Mesothelial cell of epicardium (in vitro differentiated cells): ENCODE data around the gene BCLAF3. TPM values are rescaled to one million over a fixed set of nuclear protein-coding genes. Genes with fewer than 3 reads are reported as not detected.

ENCODE experiments used
- DNase-seq, 2 experiments: peaks; one replicate each; pipeline ENCODE4 v3.0.0; 2021; ENCODE audit warnings: low spot score in 2 of 2; ENCODE audit not compliant: unreplicated experiment in 2 of 2
- H3K27ac Mint-ChIP-seq: 2 replicates; pipeline ENCODE4 v1.8.0; 2021; ENCODE audit warnings: mixed read lengths
- H3K27me3 Mint-ChIP-seq: 2 replicates; pipeline ENCODE4 v1.8.0; 2021; ENCODE audit warnings: low read depth, mixed read lengths
- H3K36me3 Mint-ChIP-seq: 2 replicates; pipeline ENCODE4 v1.8.0; 2021; ENCODE audit warnings: mixed read lengths
- H3K4me1 Mint-ChIP-seq: 2 replicates; pipeline ENCODE4 v1.8.0; 2021; ENCODE audit warnings: mixed read lengths
- H3K4me3 Mint-ChIP-seq: 2 replicates; pipeline ENCODE4 v1.8.0; 2021; ENCODE audit warnings: mild to moderate bottlenecking, moderate library complexity, mixed read lengths
- H3K9me3 Mint-ChIP-seq: 2 replicates; pipeline ENCODE4 v1.8.0; 2021; ENCODE audit warnings: mixed read lengths
- CTCF ChIP-seq: fragments of 200-600 bp; sonication (generic); IDR thresholded peaks from one replicate; pipeline ENCODE4 v1.5.0; 2021; ENCODE audit warnings: antibody characterized with exemption; ENCODE audit not compliant: unreplicated experiment
- total RNA-seq: library from RNA; stranded (reverse); gene quantifications from 3 replicates; pipeline ENCODE4 v1.2.1, GENCODE V29; 2021

Gene BCLAF3
- total RNA-seq, 1 donor from 2014 or later, result 16.9 TPM

GRCh38 chrX:20015422-20015821, 24.6 kb upstream of the BCLAF3 start:
- TF ChIP-seq CTCF, result no peak
- H3K36me3 Mint-ChIP-seq, result peaks cover 1% of the 10 kb centered on the region
- no peak overlapping the region for H3K27ac Mint-ChIP-seq
- H3K27me3 Mint-ChIP-seq, result no peaks in the 10 kb centered on the region
- H3K9me3 Mint-ChIP-seq, result peaks cover 51% of the 10 kb centered on the region
- H3K4me3 Mint-ChIP-seq, result no peak overlapping the region
- no peak for DNase-seq
- H3K4me1 Mint-ChIP-seq, result no peaks in the 10 kb centered on the region

GRCh38 chrX:20011608-20012007, 20.7 kb upstream of the BCLAF3 start:
- no peak overlapping the region for H3K27ac Mint-ChIP-seq

GRCh38 chrX:20007962-20008622, 17.2 kb upstream of the BCLAF3 start:
- no peak overlapping the region for H3K4me3 Mint-ChIP-seq
- DNase-seq, result no peak
- H3K27ac Mint-ChIP-seq, result no peak overlapping the region
- peaks cover 23% of the 10 kb centered on the region for H3K9me3 Mint-ChIP-seq
- TF ChIP-seq CTCF, result no peak
- peaks cover 2% of the 10 kb centered on the region for H3K36me3 Mint-ChIP-seq
- H3K27me3 Mint-ChIP-seq, result no peaks in the 10 kb centered on the region
- H3K4me1 Mint-ChIP-seq, result no peaks in the 10 kb centered on the region

More at GRCh38 chrX:20011608-20012007, 20.7 kb upstream of the BCLAF3 start:
- TF ChIP-seq CTCF, result no peak
- Mint-ChIP-seq H3K36me3 (peaks cover 1% of the 10 kb centered on the region), H3K4me1 (no peaks in the 10 kb centered on the region), H3K9me3 (peaks cover 53% of the 10 kb centered on the region), H3K27me3 (no peaks in the 10 kb centered on the region), H3K4me3 (no peak overlapping the region)
- no peak for DNase-seq

- H3K27me3 Mint-ChIP-seq, result no peaks in the 10 kb centered on the region
- H3K27ac Mint-ChIP-seq, result no peak overlapping the region
- no peaks in the 10 kb centered on the region for H3K4me1 Mint-ChIP-seq
- peaks cover 2% of the 10 kb centered on the region for H3K36me3 Mint-ChIP-seq
- TF ChIP-seq CTCF, result no peak
- peaks cover 17% of the 10 kb centered on the region for H3K9me3 Mint-ChIP-seq
- no peak for DNase-seq
- H3K4me3 Mint-ChIP-seq, result no peak overlapping the region
Observed at GRCh38 chrX:20005883-20006282, 15.0 kb upstream of the BCLAF3 start.

- TF ChIP-seq CTCF, result no peak
- peaks cover 2% of the 10 kb centered on the region for H3K36me3 Mint-ChIP-seq
- no peaks in the 10 kb centered on the region for H3K4me1 Mint-ChIP-seq
- no peak for DNase-seq
- H3K27me3 Mint-ChIP-seq, result no peaks in the 10 kb centered on the region
- no peak overlapping the region for H3K27ac Mint-ChIP-seq
- no peak overlapping the region for H3K4me3 Mint-ChIP-seq
- peaks cover 18% of the 10 kb centered on the region for H3K9me3 Mint-ChIP-seq
Observed at GRCh38 chrX:20001588-20001987, 10.7 kb upstream of the BCLAF3 start.
